ENCODE data around the gene P4HB.

GRCh38 chr17:81907219-81908145 lies 47.1 kb upstream of the P4HB start:
- TF ChIP-seq CTCF (IDR thresholded peaks at IDR 0.05) (no peak), POLR2A (IDR thresholded peaks at IDR 0.05) (no peak)
